H7 (cell line): ENCODE data around the gene HOXB5. TPM values are rescaled to one million over a fixed set of nuclear protein-coding genes. Genes with fewer than 3 reads are reported as not detected.

Source experiments
- DNase-seq: peaks from one replicate; pipeline ENCODE4 v3.0.0; 2012
- H3K27me3 ChIP-seq: 2 replicates; pipeline ENCODE4 v1.6.0; 2011; ENCODE audit warnings: mild to moderate bottlenecking, low read length; ENCODE audit not compliant: control insufficient read depth, insufficient read depth
- H3K36me3 ChIP-seq: replicated peaks from 2 replicates; pipeline ENCODE4 v1.5.1; 2011; ENCODE audit warnings: low read length; ENCODE audit not compliant: control insufficient read depth, insufficient read depth
- H3K4me3 ChIP-seq: 2 replicates; pipeline ENCODE4 v1.5.1; 2011; ENCODE audit warnings: low read depth, mild to moderate bottlenecking, control low read depth, low read length, moderate library complexity; ENCODE audit not compliant: insufficient read depth
- total RNA-seq: library from RNA; depleted of rRNA; stranded (reverse); fragments of >200 nt; shearing (Covaris generic); gene quantifications from 2 replicates; pipeline ENCODE4 v1.2.3, GENCODE V29; 2014

Gene HOXB5
- total RNA-seq, 1 experiment from 2014 or later: not detected

DNA sequence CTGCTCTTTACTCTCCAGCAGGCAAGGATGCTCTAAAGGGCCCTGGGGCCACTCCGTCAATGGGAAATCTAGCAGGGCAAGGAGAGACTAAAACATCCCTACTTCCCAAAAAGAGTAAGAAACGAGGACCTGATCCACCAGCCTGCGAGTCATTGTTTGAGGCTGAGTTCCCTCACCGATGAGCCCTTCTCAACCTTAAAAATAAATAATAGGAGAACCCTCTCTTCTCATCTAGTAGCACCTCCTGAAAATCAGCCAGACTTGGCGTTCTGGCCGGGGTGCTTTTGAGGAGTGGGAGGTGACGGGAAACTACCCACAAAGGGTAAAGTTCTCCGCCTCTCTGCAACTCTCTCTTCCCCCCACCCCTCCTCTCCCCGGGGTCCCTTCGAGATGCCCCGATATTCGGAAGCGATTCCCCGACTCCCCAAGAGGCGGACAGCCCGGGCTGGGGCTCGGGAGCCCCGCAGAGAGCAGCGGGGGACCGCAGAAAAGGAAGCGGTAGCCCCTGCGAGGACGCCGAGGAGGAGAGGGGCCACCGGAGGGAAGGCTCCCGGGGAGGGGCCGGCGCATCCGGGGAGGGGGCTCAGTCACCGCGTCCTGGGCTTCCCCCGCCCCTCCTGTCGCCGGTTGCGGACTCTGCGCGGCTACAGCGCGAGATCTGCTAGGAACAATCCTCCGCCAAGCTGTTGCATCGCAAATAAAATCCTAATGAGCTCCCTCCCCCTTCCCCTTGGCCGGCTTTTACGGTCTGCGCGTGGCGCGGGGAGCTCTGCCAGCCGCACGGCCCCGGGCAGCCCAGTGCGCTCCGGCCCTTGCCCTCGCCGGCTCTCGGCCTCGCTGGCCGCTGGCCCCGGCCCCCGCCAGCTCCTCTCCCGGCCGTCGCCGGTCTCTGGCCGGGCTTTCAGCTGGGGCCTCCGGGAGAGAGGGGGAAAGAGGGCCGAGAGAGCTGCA lies 31.2 kb upstream of the HOXB5 start:
- peak; percentile 91 for DNase-seq
- Histone ChIP-seq H3K36me3 (no peaks in the 10 kb centered on the region), H3K4me3 (peak overlapping the region; percentile 8; the same call in 1 of the 2 replicates), H3K27me3 (peaks cover 100% of the 10 kb centered on the region)

GRCh38 chr17:48624118-48624517 lies 30.5 kb upstream of the HOXB5 start:
- Histone ChIP-seq H3K27me3 (peaks cover 100% of the 10 kb centered on the region), H3K4me3 (no peak overlapping the region), H3K36me3 (no peaks in the 10 kb centered on the region)
- DNase-seq: no peak

DNA sequence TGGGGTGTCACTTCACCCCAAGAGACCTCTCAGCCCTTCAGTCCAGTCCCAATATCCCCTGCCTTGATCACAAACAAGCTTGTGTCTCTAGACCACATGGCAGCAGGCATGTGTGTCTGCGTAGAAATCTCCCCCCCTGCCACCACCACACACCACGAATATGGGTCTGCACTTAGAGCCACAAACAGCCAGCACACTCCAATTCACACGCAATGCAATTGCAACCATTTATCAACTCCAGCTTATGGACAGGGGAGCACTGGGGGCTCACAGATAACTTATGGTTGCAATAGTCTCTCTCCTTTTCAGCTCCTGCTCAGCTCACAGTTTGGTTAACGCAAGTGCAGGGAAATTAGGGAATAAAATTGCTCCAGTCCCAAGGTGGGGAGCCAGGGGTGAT lies 30.0 kb upstream of the HOXB5 start:
- no peak for DNase-seq
- H3K4me3 ChIP-seq: no peak overlapping the region
- peaks cover 100% of the 10 kb centered on the region for H3K27me3 ChIP-seq
- H3K36me3 ChIP-seq: no peaks in the 10 kb centered on the region

GRCh38 chr17:48622857-48623256 lies 29.3 kb upstream of the HOXB5 start:
- peaks cover 99% of the 10 kb centered on the region for H3K27me3 ChIP-seq
- DNase-seq: no peak
- no peaks in the 10 kb centered on the region for H3K36me3 ChIP-seq
- H3K4me3 ChIP-seq: no peak overlapping the region

DNA sequence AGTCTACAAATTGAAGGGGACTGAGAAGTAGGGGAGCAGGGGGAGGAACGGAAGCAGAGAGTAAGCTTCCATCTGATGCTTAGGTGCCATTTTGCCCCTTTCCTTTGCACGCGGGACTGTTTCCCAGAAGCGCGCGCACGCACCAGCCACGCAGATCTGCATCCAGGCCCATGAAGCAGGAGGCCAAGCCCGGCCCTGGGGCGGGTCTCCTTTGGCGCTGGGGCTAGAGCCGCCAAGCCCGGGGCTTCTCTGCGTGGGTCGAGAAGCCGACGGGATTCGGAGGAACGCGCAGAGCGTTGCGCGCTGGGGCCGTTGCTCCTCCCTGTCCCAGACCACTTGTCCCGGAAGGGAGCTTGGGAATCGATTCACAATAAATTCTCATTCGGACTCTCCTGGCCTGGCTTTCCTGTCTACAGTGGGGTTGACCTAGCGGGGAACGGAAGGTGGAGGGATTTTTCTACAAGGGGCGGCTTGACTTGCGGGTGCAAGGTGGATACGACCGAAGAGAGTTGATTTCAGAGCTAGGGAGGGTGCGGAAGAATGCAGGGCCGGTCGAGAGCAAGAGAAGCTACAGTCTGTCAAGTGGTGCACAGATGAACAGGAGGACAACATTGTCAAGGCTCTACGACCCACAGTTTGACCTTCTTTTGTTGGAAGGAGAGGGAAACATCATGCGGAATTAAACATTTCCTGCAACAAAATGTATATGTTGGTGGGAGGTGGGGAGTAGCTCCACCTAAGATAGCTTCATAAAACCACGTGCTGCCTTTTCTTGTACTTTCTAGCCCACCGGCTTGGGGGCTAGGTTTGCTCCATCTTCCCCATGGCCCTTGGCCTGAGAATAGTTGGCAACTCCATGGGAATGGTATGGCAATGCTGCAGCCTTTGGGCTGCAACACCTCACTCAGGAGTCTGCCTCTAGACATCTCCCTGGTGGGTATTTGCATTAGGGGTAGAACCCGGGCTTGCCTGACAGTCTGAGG lies 28.1 kb upstream of the HOXB5 start:
- DNase-seq: no peak
- Histone ChIP-seq H3K4me3 (no peak overlapping the region), H3K27me3 (peaks cover 99% of the 10 kb centered on the region), H3K36me3 (no peaks in the 10 kb centered on the region)

- no peak overlapping the region for H3K4me3 ChIP-seq
- DNase-seq: no peak
- no peaks in the 10 kb centered on the region for H3K36me3 ChIP-seq
- H3K27me3 ChIP-seq: peaks cover 99% of the 10 kb centered on the region
Measured at GRCh38 chr17:48620461-48621139, 27.0 kb upstream of the HOXB5 start.

DNA sequence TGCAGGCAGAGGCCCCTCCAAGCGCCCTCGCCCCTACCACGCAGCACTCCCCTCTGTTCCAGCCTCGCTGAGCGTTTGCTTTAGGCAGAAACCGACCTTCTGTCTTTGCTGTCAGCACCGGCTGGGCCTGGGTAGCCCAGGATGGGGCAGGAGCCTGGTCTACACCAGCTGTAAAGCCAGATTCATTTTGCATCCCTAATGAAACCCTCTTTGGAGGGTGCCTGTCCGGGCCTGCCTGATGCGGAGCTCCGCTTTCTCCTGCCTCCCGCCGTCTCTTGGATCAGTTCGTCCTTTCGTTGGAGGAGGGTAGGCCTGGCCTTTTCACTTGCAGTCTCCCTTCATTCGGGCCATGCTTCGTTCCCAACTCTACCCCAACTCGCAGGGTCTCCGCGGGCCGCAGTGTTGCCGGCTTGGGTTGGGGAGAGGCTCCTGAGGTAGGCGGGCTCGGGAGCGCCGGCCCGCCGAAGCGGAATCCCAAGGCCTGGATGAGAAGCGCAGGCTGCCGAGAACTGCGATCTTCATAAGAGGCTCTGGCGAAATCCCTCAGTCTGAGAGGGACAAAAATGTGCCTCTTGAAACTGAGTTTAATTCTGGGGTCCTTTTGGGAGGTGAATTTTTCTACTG lies 26.4 kb upstream of the HOXB5 start:
- DNase-seq: peak; percentile 73
- H3K27me3 ChIP-seq: peaks cover 99% of the 10 kb centered on the region
- no peaks in the 10 kb centered on the region for H3K36me3 ChIP-seq
- H3K4me3 ChIP-seq: no peak overlapping the region

DNA sequence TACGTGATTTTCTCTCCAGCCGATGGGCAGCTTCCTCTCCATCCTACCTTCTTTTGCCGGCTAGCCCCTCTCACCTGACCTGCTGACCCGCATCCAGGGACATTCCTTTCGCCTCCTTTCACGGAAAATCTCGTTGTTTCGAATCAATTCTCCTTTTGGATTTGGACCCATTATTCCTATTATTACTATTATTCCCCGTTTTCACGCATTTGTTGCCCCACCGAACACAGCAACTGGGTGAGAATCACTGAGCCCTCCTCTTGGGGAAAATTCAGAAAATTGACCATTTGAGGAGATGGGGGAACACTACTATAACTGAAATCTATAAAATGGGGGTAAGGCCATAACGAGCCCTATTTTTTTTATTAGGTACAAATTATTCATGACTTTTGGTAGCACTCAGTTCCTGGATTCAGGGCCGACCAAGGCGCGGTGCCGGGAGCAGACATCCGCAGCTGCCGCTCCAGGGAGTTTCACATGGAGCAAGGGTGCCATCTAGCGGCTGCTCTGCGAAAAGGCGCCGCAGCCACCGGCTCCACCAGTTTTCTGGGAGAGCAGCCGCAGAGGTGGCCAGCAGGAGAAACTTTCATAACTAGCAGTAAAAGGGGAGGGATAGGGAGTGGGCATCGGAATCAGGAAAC lies 24.8 kb upstream of the HOXB5 start:
- DNase-seq: peak; percentile 97
- Histone ChIP-seq H3K27me3 (peaks cover 99% of the 10 kb centered on the region), H3K4me3 (no peak overlapping the region), H3K36me3 (no peaks in the 10 kb centered on the region)

- H3K36me3 ChIP-seq: no peaks in the 10 kb centered on the region
- DNase-seq: peak; percentile 78
- no peak overlapping the region for H3K4me3 ChIP-seq
- H3K27me3 ChIP-seq: peaks cover 99% of the 10 kb centered on the region
Measured at GRCh38 chr17:48617471-48618255, 24.1 kb upstream of the HOXB5 start.

DNA sequence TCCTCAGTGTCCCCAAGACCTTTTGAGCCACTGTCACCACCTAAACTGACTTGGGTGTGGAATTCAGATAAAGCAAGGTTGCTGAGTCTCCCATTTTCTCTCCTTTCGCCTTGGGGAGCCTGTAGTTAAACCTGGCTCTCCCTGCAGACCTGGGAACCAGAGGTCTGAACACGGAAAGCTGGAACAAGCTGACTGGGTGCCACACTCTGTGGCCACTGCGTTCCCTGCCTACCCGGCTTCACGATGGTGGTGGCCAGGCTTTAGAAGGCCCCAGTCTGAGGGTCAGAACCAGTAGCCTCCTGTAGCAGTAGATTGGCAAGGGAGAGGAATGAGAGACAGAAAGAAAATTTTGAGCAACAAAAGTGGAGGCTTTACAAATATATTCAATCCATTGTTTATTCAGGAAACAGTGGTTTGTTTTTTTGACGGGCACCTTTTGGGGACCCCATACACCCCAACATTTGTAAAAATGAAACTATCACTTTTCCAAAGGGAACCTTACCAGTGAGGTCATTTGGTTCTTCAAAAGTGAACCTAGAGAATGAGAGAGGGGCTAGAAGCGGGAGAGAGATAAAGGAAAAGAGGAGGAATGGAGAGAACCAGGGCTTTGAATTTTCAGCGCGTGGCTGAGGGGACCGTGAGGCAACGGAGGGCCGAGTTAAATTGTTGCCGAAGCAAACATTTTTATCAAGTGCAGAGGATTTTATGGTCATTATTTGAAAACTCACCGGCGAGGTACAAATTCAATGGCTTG lies 23.3 kb upstream of the HOXB5 start:
- no peak overlapping the region for H3K4me3 ChIP-seq
- DNase-seq: no peak
- H3K36me3 ChIP-seq: no peaks in the 10 kb centered on the region
- peaks cover 99% of the 10 kb centered on the region for H3K27me3 ChIP-seq

- Histone ChIP-seq H3K36me3 (no peaks in the 10 kb centered on the region), H3K4me3 (no peak overlapping the region), H3K27me3 (peaks cover 99% of the 10 kb centered on the region)
- DNase-seq: no peak
Measured at GRCh38 chr17:48615963-48616716, 22.6 kb upstream of the HOXB5 start.
